Tibial artery (tissue), 4 donors: ENCODE data around the gene CEACAM1.
"Not testable (repeated sequence)": the region's sequence is repeated elsewhere in the genome, so short reads cannot be mapped to it uniquely, and the experiment has no call there.

Experiments
- DNase-seq, 2 donors: peaks; one replicate each; pipeline ENCODE4 v3.0.0-alpha.2; 2019
- H3K27ac ChIP-seq, 2 donors: fragments of 200-600 bp; sonication (generic) in 1 of 2; 1 replicate in 1 of 2; 2 replicates in 1 of 2; pipeline ENCODE4 v1.5.1; 2018 to 2019; ENCODE audit warnings: mild to moderate bottlenecking in 1 of 2
- H3K27me3 ChIP-seq, 2 donors: fragments of 200-600 bp; sonication (generic) in 1 of 2; one replicate each; pipeline versions ENCODE4 v1.5.1 to v1.6.0; 2016 to 2019
- H3K36me3 ChIP-seq, 3 donors: fragments of 200-600 bp; sonication (generic) in 2 of 3; one replicate each; pipeline ENCODE4 v1.5.1; 2016 to 2019; ENCODE audit warnings: mild to moderate bottlenecking in 2 of 3
- H3K4me1 ChIP-seq, 4 donors: fragments of 200-600 bp; sonication (generic) in 2 of 4; 1 replicate in 3 of 4; 2 replicates in 1 of 4; pipeline ENCODE4 v1.5.1; 2016 to 2019
- H3K4me3 ChIP-seq, 2 donors: fragments of 200-600 bp; sonication (generic) in 1 of 2; 1 replicate in 1 of 2; 2 replicates in 1 of 2; pipeline ENCODE4 v1.5.1; 2018 to 2019; ENCODE audit warnings: mild to moderate bottlenecking in 2 of 2
- H3K9me3 ChIP-seq, 3 donors: fragments of 200-600 bp; sonication (generic) in 1 of 3; one replicate each; pipeline ENCODE4 v1.5.1; 2016 to 2019
- CTCF ChIP-seq, 2 experiments: fragments of 200-600 bp in 1 of 2; fragments of 450-650 bp in 1 of 2; IDR thresholded peaks; one replicate each; pipeline ENCODE4 v1.5.1; 2017 to 2019; ENCODE audit warnings: antibody characterized with exemption in 2 of 2, mild to moderate bottlenecking in 1 of 2, moderate library complexity in 1 of 2
- intact Hi-C: fragments of 100-400 bp; cut with DNase I; formaldehyde crosslinking; loops from one replicate; pipeline ENCODE4 v1.15.0; 2023; ENCODE audit warnings: low total_unique reads

CEACAM1 gene

GRCh38 chr19:42461700-42462324, 66.5 kb downstream of the CEACAM1 start:
- intact Hi-C loops, result no loop called here
- no peak for DNase-seq
- peaks cover 0 to 2% of the 10 kb centered on the region in 2 donors for H3K27me3 ChIP-seq
- no peaks in the 10 kb centered on the region for H3K4me1 ChIP-seq
- no peaks in the 10 kb centered on the region for H3K9me3 ChIP-seq
- H3K4me3 ChIP-seq, result no peak overlapping the region
- no peak for TF ChIP-seq CTCF (IDR thresholded peaks at IDR 0.05)
- no peaks in the 10 kb centered on the region for H3K36me3 ChIP-seq
- no peak overlapping the region for H3K27ac ChIP-seq

- H3K4me3 ChIP-seq, H3K27ac ChIP-seq, intact Hi-C loops, H3K36me3 ChIP-seq, DNase-seq, H3K27me3 ChIP-seq, H3K9me3 ChIP-seq, H3K4me1 ChIP-seq: not testable (repeated sequence)
Observed at GRCh38 chr19:42461231-42461630, 67.0 kb downstream of the CEACAM1 start.

- intact Hi-C loops, result no loop called here
- Histone ChIP-seq H3K36me3 (no peaks in the 10 kb centered on the region), H3K27me3 (no peaks in the 10 kb centered on the region), H3K4me1 (no peaks in the 10 kb centered on the region), H3K4me3 (no peak overlapping the region), H3K27ac (no peak overlapping the region), H3K9me3 (no peaks in the 10 kb centered on the region)
- DNase-seq, result no peak
- TF ChIP-seq CTCF (IDR thresholded peaks at IDR 0.05), result no peak
Observed at GRCh38 chr19:42459926-42460325, 68.4 kb downstream of the CEACAM1 start.
